Caco-2 (cell line): ENCODE data around the gene ZDHHC12. TPM values are rescaled to one million over a fixed set of nuclear protein-coding genes. Genes with fewer than 3 reads are reported as not detected.

Source experiments
- BruUV-seq: library from RNA; stranded (reverse); fragments of 400-500 nt; replicated peaks from 2 replicates; lab custom pipeline; 2021; lab: Mats Ljungman, UMichigan
- CTCF ChIA-PET: fragments of 300-600 bp; sonication (Branson Sonifier 250); formaldehyde crosslinking; loops from one replicate; lab custom pipeline; 2022; ENCODE audit warnings: antibody characterized with exemption; lab: Charles Lee
- POLR2A ChIA-PET: fragments of 300-600 bp; sonication (Branson Sonifier 250); formaldehyde crosslinking; loops from one replicate; lab custom pipeline; 2022; ENCODE audit warnings: antibody characterized with exemption; lab: Charles Lee
- DNase-seq, 2 experiments: peaks; one replicate each; pipeline versions ENCODE4 v3.0.0 to v3.0.0-alpha.2; 2020 to 2022
- H3K27me3 ChIP-seq: replicated peaks from 2 replicates; pipeline ENCODE4 v1.6.0; 2011; ENCODE audit warnings: low read length; ENCODE audit not compliant: control insufficient read depth, insufficient read depth
- H3K36me3 ChIP-seq: 2 replicates; pipeline ENCODE4 v1.5.1; 2011; ENCODE audit warnings: low read length; ENCODE audit not compliant: control insufficient read depth, insufficient read depth
- H3K4me1 ChIP-seq: fragments of 250-450 bp; sonication (Bioruptor Pico); 2 replicates; pipeline ENCODE4 v1.5.1; 2020; ENCODE audit warnings: mild to moderate bottlenecking
- H3K4me3 ChIP-seq: 2 replicates; pipeline ENCODE4 v1.5.1; 2011; ENCODE audit warnings: low read depth, mild to moderate bottlenecking, control low read depth, low read length
- H3K9me3 ChIP-seq: fragments of 250-450 bp; sonication (Bioruptor Pico); 2 replicates; pipeline ENCODE4 v1.5.1; 2020; ENCODE audit warnings: mild to moderate bottlenecking, moderate library complexity
- H3K27ac Mint-ChIP-seq: one replicate; pipeline ENCODE4 v1.8.0; 2022; ENCODE audit warnings: mixed read lengths; ENCODE audit not compliant: unreplicated experiment
- H3K27me3 Mint-ChIP-seq: one replicate; pipeline ENCODE4 v1.8.0; 2022; ENCODE audit warnings: mixed read lengths; ENCODE audit not compliant: insufficient read depth, unreplicated experiment
- H3K36me3 Mint-ChIP-seq: one replicate; pipeline ENCODE4 v1.8.0; 2022; ENCODE audit warnings: mild to moderate bottlenecking, mixed read lengths; ENCODE audit not compliant: insufficient read depth, unreplicated experiment
- H3K4me1 Mint-ChIP-seq: one replicate; pipeline ENCODE4 v1.8.0; 2022; ENCODE audit warnings: low read depth, mixed read lengths; ENCODE audit not compliant: unreplicated experiment
- H3K4me3 Mint-ChIP-seq: one replicate; pipeline ENCODE4 v1.8.0; 2022; ENCODE audit warnings: mild to moderate bottlenecking, moderate library complexity, mixed read lengths; ENCODE audit not compliant: unreplicated experiment
- H3K9me3 Mint-ChIP-seq: one replicate; pipeline ENCODE4 v1.8.0; 2022; ENCODE audit warnings: mixed read lengths; ENCODE audit not compliant: unreplicated experiment
- intact Hi-C: fragments of 100-400 bp; cut with micrococcal nuclease; formaldehyde crosslinking; loops from one replicate; pipeline ENCODE4 v1.10.0; 2022; ENCODE audit not compliant: unreplicated experiment
- total RNA-seq: library from RNA; stranded (reverse); gene quantifications from 2 replicates; pipeline ENCODE4 v1.2.3, GENCODE V29; 2022
- TF ChIP-seq, protein P1 (sequence below), 2 experiments: fragments of 200-600 bp in 1 of 2; IDR thresholded peaks; 1 replicate in 1 of 2; 2 replicates in 1 of 2; pipeline versions ENCODE4 v1.5.1 to v1.8.0; 2011 to 2022; ENCODE audit warnings: antibody characterized with exemption in 1 of 2, control low read depth in 1 of 2, inconsistent platforms in 1 of 2, low read depth in 1 of 2, low read length in 1 of 2, mild to moderate bottlenecking in 1 of 2, moderate library complexity in 1 of 2; ENCODE audit not compliant: insufficient read depth in 1 of 2, severe bottlenecking in 1 of 2, unreplicated experiment in 1 of 2

ZDHHC12 gene
- total RNA-seq, 1 experiment from 2014 or later, result 73.7 TPM

DNA sequence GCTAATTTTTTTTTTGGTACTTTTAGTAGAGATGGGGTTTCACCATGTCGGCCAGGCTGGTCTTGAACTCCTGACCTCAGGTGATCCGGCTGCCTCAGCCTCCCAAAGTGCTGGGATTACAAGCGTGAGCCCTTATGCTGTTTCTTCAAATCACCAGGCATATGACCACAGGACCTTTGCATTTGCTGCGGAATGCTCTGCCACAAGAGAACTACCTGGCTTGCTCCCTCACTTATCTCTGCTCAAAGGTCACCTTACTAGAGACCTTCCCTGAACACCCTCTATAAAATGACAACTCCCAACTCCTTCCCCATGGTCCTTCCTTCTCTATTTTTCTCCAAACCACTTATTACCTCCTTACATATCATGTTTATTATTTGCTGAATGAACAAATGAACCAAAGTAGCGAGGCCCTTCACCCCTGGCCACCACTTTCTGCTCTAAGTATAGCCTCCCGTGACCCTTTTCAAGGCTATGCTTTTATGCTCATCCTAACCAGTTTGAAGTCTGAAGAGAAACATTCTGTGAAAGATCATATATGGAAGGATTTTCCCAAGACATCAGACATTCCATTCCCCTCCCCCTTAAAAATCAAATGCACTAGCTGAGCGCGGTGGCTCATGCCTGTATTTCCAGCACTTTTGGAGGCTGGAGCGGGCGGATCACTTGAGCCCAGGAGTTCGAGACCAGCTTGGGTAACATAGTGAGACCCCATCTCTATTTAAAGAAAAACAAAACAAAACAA is 46.5 kb upstream of the ZDHHC12 start:
- intact Hi-C loops, result loop anchor here (1.0 to 2.0 kb wide), 3 partner anchors 16 to 48 kb away; partner anchors contain the start of genes ENDOG and ZDHHC12
- ChIA-PET CTCF (interaction anchor here (1.0 kb wide), 1 partner anchor 48 kb away, joined by 4 read pairs; the partner anchor contains the start of gene ENDOG), POLR2A (interaction anchor here (1.1 kb wide), 1 partner anchor 46 kb away, joined by 5 read pairs; the partner anchor contains the start of gene ZDHHC12)
- H3K4me1 ChIP-seq, result peaks cover 5% of the 10 kb centered on the region; the same call in 1 of the 2 replicates
- Mint-ChIP-seq H3K9me3 (peaks cover 12% of the 10 kb centered on the region), H3K4me1 (peaks cover 13% of the 10 kb centered on the region), H3K27me3 (no peaks in the 10 kb centered on the region), H3K4me3 (peak overlapping the region; percentile 97), H3K36me3 (peaks cover 22% of the 10 kb centered on the region), H3K27ac (peak overlapping the region; percentile 90)
- H3K36me3 ChIP-seq, result no peaks in the 10 kb centered on the region; the same call in 1 of the 2 replicates
- DNase-seq, result no peak
- peak overlapping the region; percentile 84 for H3K4me3 ChIP-seq
- TF ChIP-seq, protein P1, sequence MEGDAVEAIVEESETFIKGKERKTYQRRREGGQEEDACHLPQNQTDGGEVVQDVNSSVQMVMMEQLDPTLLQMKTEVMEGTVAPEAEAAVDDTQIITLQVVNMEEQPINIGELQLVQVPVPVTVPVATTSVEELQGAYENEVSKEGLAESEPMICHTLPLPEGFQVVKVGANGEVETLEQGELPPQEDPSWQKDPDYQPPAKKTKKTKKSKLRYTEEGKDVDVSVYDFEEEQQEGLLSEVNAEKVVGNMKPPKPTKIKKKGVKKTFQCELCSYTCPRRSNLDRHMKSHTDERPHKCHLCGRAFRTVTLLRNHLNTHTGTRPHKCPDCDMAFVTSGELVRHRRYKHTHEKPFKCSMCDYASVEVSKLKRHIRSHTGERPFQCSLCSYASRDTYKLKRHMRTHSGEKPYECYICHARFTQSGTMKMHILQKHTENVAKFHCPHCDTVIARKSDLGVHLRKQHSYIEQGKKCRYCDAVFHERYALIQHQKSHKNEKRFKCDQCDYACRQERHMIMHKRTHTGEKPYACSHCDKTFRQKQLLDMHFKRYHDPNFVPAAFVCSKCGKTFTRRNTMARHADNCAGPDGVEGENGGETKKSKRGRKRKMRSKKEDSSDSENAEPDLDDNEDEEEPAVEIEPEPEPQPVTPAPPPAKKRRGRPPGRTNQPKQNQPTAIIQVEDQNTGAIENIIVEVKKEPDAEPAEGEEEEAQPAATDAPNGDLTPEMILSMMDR (IDR thresholded peaks at IDR 0.05; ENCODE audit: insufficient read depth in 1 of 2, low read depth in 1 of 2, low read length in 1 of 2, severe bottlenecking in 1 of 2, unreplicated experiment in 1 of 2), result no peak
- no peaks in the 10 kb centered on the region for H3K9me3 ChIP-seq
- TSS peak; percentile 48 for BruUV-seq
- H3K27me3 ChIP-seq, result no peaks in the 10 kb centered on the region

DNA sequence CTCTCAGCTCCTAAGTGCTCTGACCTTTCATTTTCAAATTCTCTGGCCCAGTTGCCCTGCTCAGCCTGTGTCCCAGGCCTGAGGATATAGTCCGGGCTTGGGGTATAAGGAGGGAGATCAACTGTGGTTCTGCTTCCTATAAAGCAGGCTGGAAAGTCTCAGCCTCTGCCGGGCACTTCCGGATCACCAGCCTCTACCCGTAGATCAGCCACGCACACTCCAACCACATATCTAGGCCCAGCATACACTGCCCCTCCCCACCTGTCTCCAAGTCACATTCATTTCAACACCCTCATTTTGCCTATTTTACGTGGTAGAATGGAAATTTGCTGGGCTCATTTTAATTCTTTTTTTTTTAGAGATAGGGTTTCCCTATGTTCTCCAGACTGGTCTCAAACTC is 44.7 kb upstream of the ZDHHC12 start:
- peaks cover 21% of the 10 kb centered on the region for H3K36me3 Mint-ChIP-seq
- no peak for DNase-seq
- intact Hi-C loops, result no loop called here
- no TSS peak for BruUV-seq
- no peaks in the 10 kb centered on the region for H3K9me3 Mint-ChIP-seq
- CTCF ChIA-PET, result no interaction called here
- Histone ChIP-seq H3K36me3 (no peaks in the 10 kb centered on the region; the same call in 1 of the 2 replicates), H3K4me3 (no peak overlapping the region), H3K27me3 (no peaks in the 10 kb centered on the region), H3K9me3 (no peaks in the 10 kb centered on the region), H3K4me1 (peaks cover 5% of the 10 kb centered on the region; the same call in 1 of the 2 replicates)
- H3K27me3 Mint-ChIP-seq, result no peaks in the 10 kb centered on the region
- peaks cover 19% of the 10 kb centered on the region for H3K4me1 Mint-ChIP-seq
- TF ChIP-seq, protein P1 (IDR thresholded peaks at IDR 0.05; ENCODE audit: insufficient read depth in 1 of 2, low read depth in 1 of 2, low read length in 1 of 2, severe bottlenecking in 1 of 2, unreplicated experiment in 1 of 2), result no peak
- POLR2A ChIA-PET, result no interaction called here
- no peak overlapping the region for H3K4me3 Mint-ChIP-seq
- H3K27ac Mint-ChIP-seq, result no peak overlapping the region

GRCh38 chr9:128765499-128765898 is 41.6 kb upstream of the ZDHHC12 start:
- no peaks in the 10 kb centered on the region for H3K9me3 ChIP-seq
- Mint-ChIP-seq H3K27ac (no peak overlapping the region), H3K36me3 (peaks cover 7% of the 10 kb centered on the region), H3K4me1 (peaks cover 22% of the 10 kb centered on the region), H3K4me3 (no peak overlapping the region), H3K9me3 (no peaks in the 10 kb centered on the region), H3K27me3 (no peaks in the 10 kb centered on the region)
- no TSS peak for BruUV-seq
- H3K36me3 ChIP-seq, result no peaks in the 10 kb centered on the region; the same call in 1 of the 2 replicates
- CTCF ChIA-PET, result no interaction called here
- H3K27me3 ChIP-seq, result no peaks in the 10 kb centered on the region
- TF ChIP-seq, protein P1 (IDR thresholded peaks at IDR 0.05; ENCODE audit: insufficient read depth in 1 of 2, low read depth in 1 of 2, low read length in 1 of 2, severe bottlenecking in 1 of 2, unreplicated experiment in 1 of 2), result no peak
- POLR2A ChIA-PET, result no interaction called here
- intact Hi-C loops, result no loop called here
- peaks cover 4% of the 10 kb centered on the region for H3K4me1 ChIP-seq
- no peak for DNase-seq
- no peak overlapping the region for H3K4me3 ChIP-seq
